Right lung (tissue), 5 donors: ENCODE results near the gene RAET1G. TPM values are rescaled to one million over a fixed set of nuclear protein-coding genes. Genes with fewer than 3 reads are reported as not detected.
"Not testable (repeated sequence)": the region's sequence is repeated elsewhere in the genome, so short reads cannot be mapped to it uniquely, and the experiment has no call there.

Source experiments
- DNase-seq, 2 donors: peaks; one replicate each; pipeline ENCODE4 v3.0.0-alpha.2; 2013
- polyA plus RNA-seq, 5 donors: library from polyadenylated mRNA; unstranded; fragments of 120-200 nt; gene quantifications; one replicate each; pipeline versions ENCODE4 v1.2.1 to v1.2.3, GENCODE V29; 2013; ENCODE audit warnings: inconsistent platforms in 1 of 5, low replicate concordance in 1 of 5; ENCODE audit not compliant: insufficient read length in 5 of 5, insufficient read depth in 1 of 5

Gene RAET1G
- polyA plus RNA-seq, 5 donors, result 1.6 to 2.4 (median 2.0) TPM

DNA sequence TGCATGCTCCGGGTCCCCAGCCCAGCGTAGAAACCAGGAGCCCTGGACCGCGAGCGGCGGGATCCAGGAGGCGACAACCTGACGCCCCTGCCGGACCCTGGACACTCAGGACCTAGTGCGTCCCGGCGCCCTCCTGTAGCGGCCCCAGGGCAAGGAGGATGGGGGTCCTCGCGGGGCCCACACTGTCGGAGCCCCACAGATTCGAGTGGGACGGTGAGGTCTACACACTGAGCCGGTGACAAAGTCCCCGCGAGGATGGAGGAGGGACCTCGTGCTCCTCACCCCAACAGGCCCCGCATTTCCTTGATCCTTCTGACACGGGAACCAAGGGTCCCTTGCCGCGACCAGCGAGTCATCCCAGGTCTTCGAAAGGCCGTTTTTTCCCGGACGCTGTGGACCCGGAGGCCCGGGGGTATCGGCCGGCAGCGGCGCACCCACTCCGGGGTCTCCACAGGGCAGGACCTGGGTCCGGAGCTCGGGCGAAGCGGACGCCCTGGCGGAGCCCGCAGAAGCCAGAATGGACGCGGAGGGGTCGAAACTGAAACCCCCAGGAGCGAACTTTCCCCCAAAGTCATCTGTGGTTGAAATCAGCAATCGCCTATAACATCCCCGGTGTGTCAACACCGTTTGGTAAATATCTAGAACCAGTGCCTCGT lies 31.5 kb upstream of the RAET1G start:
- not testable (repeated sequence) for DNase-seq

DNA sequence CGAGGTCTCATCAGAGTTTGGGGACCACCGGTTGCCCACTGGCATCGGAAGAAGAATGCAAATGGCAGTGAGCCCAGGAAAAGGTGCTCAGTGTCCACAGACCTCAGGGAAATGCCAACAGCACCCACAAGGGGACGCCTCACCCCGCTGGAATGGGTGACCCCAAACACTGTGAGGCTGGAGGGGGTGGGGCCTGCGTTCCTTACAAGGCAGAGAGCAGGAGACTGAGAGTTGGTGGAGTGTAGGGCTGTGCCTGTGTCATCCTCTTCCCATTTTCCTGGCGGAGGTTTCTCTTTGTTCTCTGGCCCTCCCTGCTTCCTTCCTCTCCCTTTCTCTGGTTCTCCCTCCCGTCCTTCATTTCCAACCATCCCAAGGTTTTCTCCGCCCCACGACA lies 31.0 kb upstream of the RAET1G start:
- not testable (repeated sequence) for DNase-seq

DNA sequence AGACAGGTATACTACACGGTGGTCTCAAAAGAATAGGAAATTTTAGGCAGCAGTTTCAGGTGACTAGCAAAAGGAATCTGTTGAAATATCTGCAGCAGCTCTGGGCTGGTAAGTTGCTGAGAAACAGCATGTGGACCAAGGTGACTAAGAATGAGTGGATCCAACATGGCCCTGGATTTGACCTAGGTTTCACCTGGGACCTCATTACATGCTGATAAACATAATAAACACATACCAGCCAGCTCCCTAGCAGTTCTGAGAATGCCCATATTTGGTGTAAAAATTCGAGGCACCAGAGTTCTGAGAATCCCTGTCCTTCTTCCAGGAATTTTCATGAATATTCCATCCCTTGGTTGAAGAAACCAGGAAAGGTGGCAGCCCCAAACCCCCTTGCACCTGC lies 30.5 kb upstream of the RAET1G start:
- DNase-seq, result not testable (repeated sequence)

GRCh38 chr6:149951626-149952025 lies 28.7 kb upstream of the RAET1G start:
- DNase-seq, result no peak

DNA sequence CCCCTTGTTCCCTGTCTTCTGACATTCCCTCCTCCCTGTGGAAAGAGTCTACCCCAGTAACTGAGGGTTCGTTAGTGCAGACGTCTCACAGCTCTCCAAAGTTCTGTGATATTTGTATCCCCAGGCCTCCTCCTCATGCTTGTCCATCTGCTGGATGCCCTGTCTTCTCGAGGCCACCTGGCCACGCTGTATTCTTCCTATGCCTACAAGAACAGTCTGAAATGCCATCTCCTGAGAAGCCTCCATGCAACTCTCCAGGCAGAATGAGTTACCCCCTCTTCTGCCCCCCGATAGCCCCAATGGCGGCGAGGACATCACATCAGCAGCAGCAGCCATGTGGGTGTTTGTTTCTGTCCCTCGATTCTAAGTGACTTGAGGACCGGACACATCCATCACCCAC lies 28.2 kb upstream of the RAET1G start:
- DNase-seq, result no peak

DNA sequence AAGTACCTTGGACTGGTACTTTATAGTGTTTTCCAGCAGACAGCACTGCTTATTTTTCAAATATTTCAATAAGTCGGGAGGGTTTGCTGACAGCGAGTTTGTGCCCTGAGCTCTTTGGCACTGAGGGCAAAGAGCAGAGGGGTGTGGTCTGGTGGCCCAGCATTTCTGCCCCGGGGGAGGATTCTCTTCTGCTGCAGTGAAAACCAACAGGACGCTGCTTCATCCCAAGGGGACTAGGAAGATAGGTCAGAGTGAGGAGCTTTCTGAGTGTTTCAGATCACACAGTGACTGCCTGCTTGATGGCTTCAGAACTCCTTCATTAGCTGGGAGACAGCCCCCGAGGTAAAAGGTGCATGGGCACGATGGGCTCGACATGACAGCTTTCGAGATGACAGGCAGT lies 27.5 kb upstream of the RAET1G start:
- no peak for DNase-seq

GRCh38 chr6:149948616-149949015 lies 25.7 kb upstream of the RAET1G start:
- no peak for DNase-seq

DNA sequence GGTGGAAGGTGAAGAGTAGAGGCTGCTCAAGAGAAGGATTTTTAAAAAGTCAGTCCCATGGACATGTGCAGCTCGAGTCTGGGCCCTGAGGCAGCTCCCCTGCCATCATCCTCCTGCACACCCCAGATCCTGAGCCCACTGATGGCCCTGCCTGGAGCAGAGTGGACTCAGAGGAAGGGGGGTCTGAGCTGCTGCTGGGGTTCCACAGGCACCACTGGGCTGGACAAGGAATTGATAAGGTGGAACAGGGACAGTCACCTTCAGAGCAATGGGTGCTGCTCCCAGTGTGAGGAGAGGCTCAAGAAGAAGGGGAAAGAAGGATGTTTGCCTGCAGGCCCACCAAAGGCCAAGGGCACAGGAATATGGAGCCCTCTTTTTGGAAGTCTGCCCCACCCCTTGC lies 25.1 kb upstream of the RAET1G start:
- no peak for DNase-seq

GRCh38 chr6:149947533-149947932 lies 24.6 kb upstream of the RAET1G start:
- DNase-seq, result not testable (repeated sequence)

DNA sequence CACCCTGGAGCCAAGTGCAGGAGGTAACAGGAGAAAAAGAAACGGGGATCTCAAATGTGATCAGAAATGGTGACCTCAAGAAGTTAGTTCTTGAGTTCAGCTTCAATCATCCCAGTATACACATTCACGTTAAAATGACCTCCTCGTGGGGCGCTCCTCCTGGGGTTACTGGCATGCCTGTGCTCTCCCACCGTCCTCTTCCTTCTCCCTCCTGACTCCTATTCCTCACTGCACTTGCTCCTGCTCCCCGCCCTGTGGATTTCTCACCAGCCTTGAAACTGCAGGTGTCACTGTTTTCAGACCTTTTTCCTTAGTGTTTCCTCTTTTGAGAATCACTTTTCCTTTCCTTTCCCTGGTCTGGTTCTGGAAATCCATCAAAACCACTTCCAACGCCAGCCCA lies 23.7 kb upstream of the RAET1G start:
- DNase-seq, result not testable (repeated sequence)

DNA sequence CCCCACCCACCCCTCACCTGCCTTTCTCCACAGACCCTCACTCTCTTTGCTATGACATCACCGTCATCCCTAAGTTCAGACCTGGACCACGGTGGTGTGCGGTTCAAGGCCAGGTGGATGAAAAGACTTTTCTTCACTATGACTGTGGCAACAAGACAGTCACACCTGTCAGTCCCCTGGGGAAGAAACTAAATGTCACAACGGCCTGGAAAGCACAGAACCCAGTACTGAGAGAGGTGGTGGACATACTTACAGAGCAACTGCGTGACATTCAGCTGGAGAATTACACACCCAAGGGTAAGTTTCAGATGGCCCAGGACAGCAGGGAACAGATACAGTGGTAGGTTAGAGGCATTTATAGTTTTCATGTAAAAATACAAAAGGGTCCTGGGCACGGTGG lies 22.4 kb upstream of the RAET1G start:
- not testable (repeated sequence) for DNase-seq

DNA sequence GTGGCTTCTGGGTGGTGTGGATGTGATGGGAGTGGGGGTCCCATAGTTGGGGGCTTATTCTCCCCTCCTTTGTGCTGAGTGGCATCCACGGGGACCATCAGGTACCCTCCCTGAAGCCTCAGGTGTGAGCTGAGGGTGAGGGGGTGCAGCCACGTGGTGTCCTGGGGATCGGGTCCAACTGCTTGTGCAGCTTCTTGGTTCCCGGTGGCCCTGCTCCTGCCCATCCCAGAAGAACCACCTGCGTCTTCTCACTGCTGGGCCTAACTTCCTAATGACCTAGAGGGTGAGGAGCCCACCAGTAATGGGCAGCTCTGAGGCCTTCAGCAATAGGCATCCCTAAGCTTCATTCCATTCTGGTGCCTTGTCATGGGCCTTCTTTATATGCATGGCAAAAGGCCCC lies 20.4 kb upstream of the RAET1G start:
- not testable (repeated sequence) for DNase-seq

DNA sequence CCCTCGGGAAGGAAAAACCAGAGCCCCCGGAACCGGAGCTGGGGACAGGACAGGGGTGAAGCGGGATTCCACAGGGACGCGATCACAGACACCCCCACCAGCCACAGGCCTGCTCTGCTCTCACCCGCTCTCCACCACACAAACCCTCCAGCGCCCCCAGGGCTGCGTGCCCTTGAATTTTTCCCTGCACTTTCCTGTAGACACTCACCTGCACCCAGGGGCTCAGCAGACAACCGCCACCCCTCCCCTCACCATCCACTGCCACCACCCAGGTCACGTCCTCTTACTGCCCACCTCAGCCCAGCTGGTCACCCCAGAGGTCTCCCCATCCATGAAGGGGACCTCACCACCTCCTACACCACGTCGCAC lies 19.5 kb upstream of the RAET1G start:
- DNase-seq, result no peak

- DNase-seq, result peak; percentile 70 to 82
These were observed 18.9 kb upstream of the RAET1G start, which contains the start of gene ULBP2 for GRCh38 chr6:149941583-149942460. TSS of gene ULBP2 (plus strand) at chr6:149942014. CDS start at chr6:149942073, 59 bp downstream.

- DNase-seq, result no peak
These were observed 17.7 kb upstream of the RAET1G start for GRCh38 chr6:149940672-149940982.

GRCh38 chr6:149939909-149940671 lies 17.2 kb upstream of the RAET1G start:
- no peak for DNase-seq

DNA sequence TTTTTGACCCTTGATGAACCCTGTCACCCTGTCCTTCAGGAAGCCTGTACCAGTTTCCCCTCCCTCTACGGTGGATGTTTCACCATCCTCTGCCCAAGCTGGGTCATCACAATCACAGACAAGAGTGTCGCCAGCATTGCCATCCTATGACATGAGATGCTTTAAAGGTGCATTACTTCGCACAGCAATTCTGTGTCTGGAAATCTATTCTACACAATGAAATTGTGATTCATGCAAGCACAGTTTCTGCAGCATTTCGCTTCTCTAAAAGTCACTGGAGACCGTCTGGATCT lies 16.4 kb upstream of the RAET1G start:
- DNase-seq, result no peak

- peak in 1 of 2 donors; percentile 24 for DNase-seq
These were observed 15.8 kb upstream of the RAET1G start for GRCh38 chr6:149938571-149939355.

DNA sequence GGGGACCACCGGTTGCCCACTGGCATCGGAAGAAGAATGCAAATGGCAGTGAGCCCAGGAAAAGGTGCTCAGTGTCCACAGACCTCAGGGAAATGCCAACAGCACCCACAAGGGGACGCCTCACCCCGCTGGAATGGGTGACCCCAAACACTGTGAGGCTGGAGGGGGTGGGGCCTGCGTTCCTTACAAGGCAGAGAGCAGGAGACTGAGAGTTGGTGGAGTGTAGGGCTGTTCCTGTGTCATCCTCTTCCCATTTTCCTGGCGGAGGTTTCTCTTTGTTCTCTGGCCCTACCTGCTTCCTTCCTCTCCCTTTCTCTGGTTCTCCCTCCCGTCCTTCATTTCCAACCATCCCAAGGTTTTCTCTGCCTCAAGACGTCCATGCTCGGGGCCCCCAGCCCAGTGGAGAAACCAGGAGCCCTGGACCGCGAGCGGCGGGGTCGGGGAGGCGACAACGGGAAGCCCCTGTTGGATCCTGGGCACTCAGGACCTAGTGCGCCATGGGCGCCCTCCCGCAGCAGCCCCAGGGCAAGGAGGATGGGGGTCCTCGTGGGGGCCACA lies 15.2 kb upstream of the RAET1G start:
- DNase-seq, result not testable (repeated sequence)

DNA sequence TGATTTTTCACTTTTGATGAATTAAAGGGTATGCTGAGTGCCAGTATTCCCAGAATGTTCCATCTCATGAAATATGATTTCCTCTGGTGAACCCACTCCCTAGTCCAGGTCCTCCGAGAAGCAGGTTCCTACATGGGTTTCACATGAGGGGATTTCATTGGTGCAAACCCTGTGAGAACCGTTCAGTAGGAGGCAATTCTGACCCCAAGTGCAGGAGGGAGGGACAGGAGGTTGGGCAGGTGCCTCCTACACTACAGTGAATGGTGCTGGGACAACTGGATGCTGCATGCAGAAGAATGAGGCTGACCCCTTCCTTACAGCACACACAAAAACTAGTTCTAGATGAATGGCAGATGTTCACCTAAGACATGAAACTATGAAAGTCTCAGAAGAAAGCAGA lies 13.8 kb upstream of the RAET1G start:
- no peak for DNase-seq

GRCh38 chr6:149935668-149936067 lies 12.7 kb upstream of the RAET1G start:
- no peak for DNase-seq

DNA sequence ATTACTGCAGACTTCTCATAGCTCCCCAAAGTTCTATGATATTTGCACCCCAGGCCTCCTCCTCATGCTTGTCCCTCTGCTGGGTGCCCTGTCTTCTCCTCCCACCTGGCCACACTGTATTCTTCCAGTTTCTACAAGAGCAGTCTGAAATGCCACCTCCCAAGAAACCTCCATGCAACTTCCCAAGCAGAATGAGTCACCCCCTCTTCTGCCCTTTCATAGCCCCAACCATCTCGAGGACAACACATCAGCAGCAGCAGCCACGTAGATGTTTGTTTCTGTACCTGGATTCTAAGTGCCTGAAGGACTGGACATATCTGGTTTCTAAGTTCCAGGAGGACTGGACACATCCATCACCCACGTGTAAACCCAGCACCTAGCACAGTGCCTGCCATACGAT lies 12.3 kb upstream of the RAET1G start:
- DNase-seq, result no peak
